Measurements from ENCODE around the gene IPO11.

Gene IPO11

DNA sequence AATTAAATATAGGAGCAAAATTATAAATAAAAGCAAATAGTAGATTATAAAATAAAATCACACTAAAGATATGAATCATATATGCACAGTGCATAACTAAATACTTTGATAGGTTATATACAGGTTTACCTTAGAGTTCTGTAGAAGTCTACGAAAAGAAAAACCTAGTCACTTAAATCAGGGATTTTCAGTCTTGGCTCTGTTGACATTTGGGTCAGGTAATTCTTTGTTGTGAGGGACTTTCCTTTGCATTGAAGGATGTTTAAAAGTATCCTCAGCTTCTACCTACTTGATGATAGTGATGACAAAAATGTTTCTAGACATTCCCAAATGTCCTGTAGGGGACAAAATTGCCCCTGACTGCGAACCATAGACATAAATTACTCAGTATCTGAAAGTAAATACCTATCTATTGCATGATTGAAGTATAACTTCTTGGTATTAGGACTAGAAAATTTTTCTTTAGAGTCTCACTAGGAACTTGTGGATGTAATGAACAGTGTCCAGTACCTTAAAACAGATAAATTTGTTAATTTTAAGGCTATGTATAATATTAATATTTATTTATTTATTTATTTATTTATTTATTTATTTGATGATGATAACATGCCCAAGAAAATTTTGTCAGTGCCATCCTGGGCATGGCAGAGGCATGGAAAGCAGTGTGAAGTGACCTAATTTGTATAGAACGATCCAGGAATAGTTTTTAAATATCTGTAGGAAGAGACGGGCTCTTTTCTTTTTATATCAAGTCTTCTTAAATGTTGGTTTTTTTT is 122.1 kb downstream of the IPO11 start:
- WGBS, 2 donors (ENCODE audit: extremely low coverage in 2 of 2, insufficient read length in 2 of 2, insufficient replicate concordance in 1 of 2), result no CpG with 5 or more reads among the region's 4 CpGs
- no peak overlapping the region for H3K27ac ChIP-seq (replicated peaks; ENCODE audit: low read length)
- H3K4me2 ChIP-seq (ENCODE audit: insufficient read depth, low read length, poor library complexity, severe bottlenecking), result no peak overlapping the region
- no peak overlapping the region for H2BK12ac ChIP-seq (ENCODE audit: low read length)
- H4K91ac ChIP-seq (ENCODE audit: low read depth, low read length, poor library complexity), result no peak overlapping the region
- H3K4ac ChIP-seq (ENCODE audit: low read length), result no peak overlapping the region
- H3K23ac ChIP-seq (ENCODE audit: low read depth, low read length, poor library complexity), result no peak overlapping the region
- H4K8ac ChIP-seq (ENCODE audit: low read depth, low read length), result no peak overlapping the region
- no peak overlapping the region for H2BK120ac ChIP-seq (ENCODE audit: low read depth, low read length)
- no peaks in the 10 kb centered on the region for H3K9me3 ChIP-seq (replicated peaks in 1 of 2; ENCODE audit: control insufficient read depth in 2 of 2, insufficient read depth in 1 of 2, low read depth in 1 of 2, low read length in 2 of 2)
- no peak overlapping the region for H3K9ac ChIP-seq (ENCODE audit: low read depth, low read length, poor library complexity)
- H3K4me1 ChIP-seq (ENCODE audit: control insufficient read depth in 2 of 2, insufficient read depth in 1 of 2, low read depth in 1 of 2, low read length in 2 of 2), result no peaks in the 10 kb centered on the region
- no peak overlapping the region for H2BK5ac ChIP-seq (ENCODE audit: low read length)
- H3K14ac ChIP-seq (ENCODE audit: low read length), result no peak overlapping the region
- no peak for DNase-seq (ENCODE audit: low spot score)
- H3K36me3 ChIP-seq (replicated peaks in 1 of 2; ENCODE audit: control insufficient read depth in 2 of 2, insufficient read depth in 2 of 2, low read length in 2 of 2), result peaks cover 2 to 47% of the 10 kb centered on the region in 2 donors
- no peak overlapping the region for H2AK5ac ChIP-seq (ENCODE audit: low read depth, low read length)
- H2BK15ac ChIP-seq (ENCODE audit: low read length), result no peak overlapping the region
- H3K79me1 ChIP-seq (ENCODE audit: low read depth, low read length), result no peaks in the 10 kb centered on the region
- no peak overlapping the region for H3K4me3 ChIP-seq (ENCODE audit: low read length in 2 of 2)
- H3K18ac ChIP-seq (ENCODE audit: low read length), result no peak overlapping the region
- H3K27me3 ChIP-seq (ENCODE audit: control insufficient read depth in 3 of 3, insufficient read depth in 3 of 3, low read depth in 1 of 3, low read length in 3 of 3), result no peaks in the 10 kb centered on the region
- H2AFZ ChIP-seq (ENCODE audit: low read length), result no peak overlapping the region

DNA sequence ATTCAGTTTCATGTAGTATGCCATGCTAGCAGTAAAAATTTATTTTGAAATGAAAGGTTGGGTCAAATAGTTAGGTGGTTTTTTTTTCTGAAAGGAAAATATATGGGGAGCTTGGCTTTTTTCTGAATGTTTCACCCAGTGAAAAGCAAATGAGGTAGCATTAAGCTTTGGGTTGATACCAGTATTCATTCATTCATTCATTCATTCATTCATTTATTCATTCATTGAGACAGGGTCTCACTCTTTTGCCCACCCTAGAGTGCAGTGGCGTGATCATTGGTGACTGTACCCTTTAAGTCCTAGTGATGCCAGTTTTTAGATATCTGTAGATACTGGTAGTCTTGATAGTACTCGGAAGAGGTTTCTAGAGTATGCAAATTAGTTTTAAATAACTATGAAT is 123.7 kb downstream of the IPO11 start:
- Histone ChIP-seq H3K4ac (ENCODE audit: low read length) (no peak overlapping the region), H4K8ac (ENCODE audit: low read depth, low read length) (no peak overlapping the region), H3K18ac (ENCODE audit: low read length) (no peak overlapping the region), H3K4me2 (ENCODE audit: insufficient read depth, low read length, poor library complexity, severe bottlenecking) (no peak overlapping the region), H4K91ac (ENCODE audit: low read depth, low read length, poor library complexity) (no peak overlapping the region), H3K79me1 (ENCODE audit: low read depth, low read length) (no peaks in the 10 kb centered on the region), H3K27ac (replicated peaks; ENCODE audit: low read length) (no peak overlapping the region), H2BK15ac (ENCODE audit: low read length) (no peak overlapping the region), H2AFZ (ENCODE audit: low read length) (no peak overlapping the region), H3K9ac (ENCODE audit: low read depth, low read length, poor library complexity) (no peak overlapping the region), H2BK120ac (ENCODE audit: low read depth, low read length) (no peak overlapping the region), H2BK12ac (ENCODE audit: low read length) (no peak overlapping the region), H3K36me3 (replicated peaks in 1 of 2; ENCODE audit: control insufficient read depth in 2 of 2, insufficient read depth in 2 of 2, low read length in 2 of 2) (peaks cover 0 to 47% of the 10 kb centered on the region in 2 donors), H3K4me1 (ENCODE audit: control insufficient read depth in 2 of 2, insufficient read depth in 1 of 2, low read depth in 1 of 2, low read length in 2 of 2) (no peaks in the 10 kb centered on the region), H3K9me3 (replicated peaks in 1 of 2; ENCODE audit: control insufficient read depth in 2 of 2, insufficient read depth in 1 of 2, low read depth in 1 of 2, low read length in 2 of 2) (no peaks in the 10 kb centered on the region), H2BK5ac (ENCODE audit: low read length) (no peak overlapping the region), H3K4me3 (ENCODE audit: low read length in 2 of 2) (no peak overlapping the region), H2AK5ac (ENCODE audit: low read depth, low read length) (no peak overlapping the region), H3K23ac (ENCODE audit: low read depth, low read length, poor library complexity) (no peak overlapping the region), H3K27me3 (ENCODE audit: control insufficient read depth in 3 of 3, insufficient read depth in 3 of 3, low read depth in 1 of 3, low read length in 3 of 3) (no peaks in the 10 kb centered on the region), H3K14ac (ENCODE audit: low read length) (no peak overlapping the region)
- no peak for DNase-seq (ENCODE audit: low spot score)
- WGBS, 2 donors (ENCODE audit: extremely low coverage in 2 of 2, insufficient read length in 2 of 2, insufficient replicate concordance in 1 of 2), result no CpG with 5 or more reads among the region's 2 CpGs

DNA sequence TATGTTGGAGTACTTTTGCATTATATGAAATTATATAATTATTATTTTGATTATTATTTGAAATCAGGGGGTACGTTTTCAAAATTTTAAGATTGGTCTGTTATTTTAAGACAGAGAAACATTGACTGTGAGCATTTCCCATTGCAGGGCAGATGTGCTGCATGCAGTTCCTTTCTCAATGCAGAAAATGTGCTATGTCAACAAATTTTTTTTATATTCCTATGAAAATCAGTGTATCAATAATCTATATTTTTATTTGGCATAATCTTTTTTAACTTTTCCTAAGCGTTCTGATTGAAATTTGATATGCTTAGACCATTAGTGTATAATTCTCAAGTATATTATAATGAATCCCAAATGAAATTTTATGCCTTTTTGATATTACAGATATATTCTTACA is 124.2 kb downstream of the IPO11 start:
- Histone ChIP-seq H4K91ac (ENCODE audit: low read depth, low read length, poor library complexity) (no peak overlapping the region), H3K27ac (replicated peaks; ENCODE audit: low read length) (no peak overlapping the region), H4K8ac (ENCODE audit: low read depth, low read length) (no peak overlapping the region), H3K79me1 (ENCODE audit: low read depth, low read length) (no peaks in the 10 kb centered on the region), H2BK12ac (ENCODE audit: low read length) (no peak overlapping the region), H3K4ac (ENCODE audit: low read length) (no peak overlapping the region), H3K4me2 (ENCODE audit: insufficient read depth, low read length, poor library complexity, severe bottlenecking) (no peak overlapping the region), H3K27me3 (ENCODE audit: control insufficient read depth in 3 of 3, insufficient read depth in 3 of 3, low read depth in 1 of 3, low read length in 3 of 3) (no peaks in the 10 kb centered on the region), H3K18ac (ENCODE audit: low read length) (no peak overlapping the region), H3K23ac (ENCODE audit: low read depth, low read length, poor library complexity) (no peak overlapping the region), H2BK15ac (ENCODE audit: low read length) (no peak overlapping the region), H2AFZ (ENCODE audit: low read length) (no peak overlapping the region), H3K4me3 (ENCODE audit: low read length in 2 of 2) (no peak overlapping the region), H2BK120ac (ENCODE audit: low read depth, low read length) (no peak overlapping the region), H3K4me1 (ENCODE audit: control insufficient read depth in 2 of 2, insufficient read depth in 1 of 2, low read depth in 1 of 2, low read length in 2 of 2) (no peaks in the 10 kb centered on the region), H3K9me3 (replicated peaks in 1 of 2; ENCODE audit: control insufficient read depth in 2 of 2, insufficient read depth in 1 of 2, low read depth in 1 of 2, low read length in 2 of 2) (no peaks in the 10 kb centered on the region), H3K9ac (ENCODE audit: low read depth, low read length, poor library complexity) (no peak overlapping the region), H3K36me3 (replicated peaks in 1 of 2; ENCODE audit: control insufficient read depth in 2 of 2, insufficient read depth in 2 of 2, low read length in 2 of 2) (peaks cover 0 to 43% of the 10 kb centered on the region in 2 donors), H2AK5ac (ENCODE audit: low read depth, low read length) (no peak overlapping the region), H3K14ac (ENCODE audit: low read length) (no peak overlapping the region), H2BK5ac (ENCODE audit: low read length) (no peak overlapping the region)
- WGBS, 2 donors (ENCODE audit: extremely low coverage in 2 of 2, insufficient read length in 2 of 2, insufficient replicate concordance in 1 of 2), result no CpG with 5 or more reads among the region's 2 CpGs
- no peak for DNase-seq (ENCODE audit: low spot score)

DNA sequence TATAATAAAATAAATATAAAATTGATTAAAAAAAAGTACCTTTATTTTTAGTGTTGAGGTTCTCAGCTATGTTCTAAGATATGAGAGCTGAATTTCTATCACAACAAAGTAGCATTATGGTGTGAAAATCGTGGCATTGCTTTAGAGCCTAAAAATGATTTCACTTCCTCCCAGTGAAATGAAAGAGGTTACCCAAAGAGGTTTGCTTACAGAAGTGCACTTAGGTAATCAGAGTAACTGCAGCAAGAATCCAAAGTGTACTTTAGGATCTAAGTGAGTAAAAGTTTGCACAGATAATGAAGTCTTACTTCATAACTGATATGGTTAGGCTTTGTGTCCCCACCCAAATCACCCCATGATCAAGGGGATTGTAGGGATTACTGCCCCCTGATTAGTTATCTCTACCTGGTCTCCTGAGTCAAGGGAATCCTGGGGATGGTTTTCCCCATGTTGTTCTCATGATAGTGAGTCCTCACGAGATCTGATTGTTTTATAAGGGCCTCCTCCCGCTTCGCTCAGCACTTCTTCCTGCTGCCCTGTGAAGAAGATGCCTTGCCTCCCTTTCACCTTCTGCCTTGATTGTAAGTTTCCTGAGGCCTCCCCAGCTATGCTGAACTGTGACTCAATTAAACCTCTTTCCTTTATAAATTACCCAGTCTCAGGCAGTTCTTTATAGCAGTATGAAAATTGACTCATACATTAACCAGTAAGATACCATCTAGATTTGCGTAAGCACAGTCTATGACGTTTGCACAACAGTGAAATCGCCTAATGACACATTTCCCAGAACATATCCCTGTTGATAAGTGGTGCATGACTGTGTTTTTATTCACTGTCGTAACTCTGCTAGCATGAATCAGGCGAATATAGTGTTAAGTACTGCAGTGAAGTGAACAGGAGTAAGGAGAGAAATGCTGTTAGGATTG is 125.7 kb downstream of the IPO11 start:
- Histone ChIP-seq H2BK5ac (ENCODE audit: low read length) (no peak overlapping the region), H3K9ac (ENCODE audit: low read depth, low read length, poor library complexity) (no peak overlapping the region), H3K36me3 (replicated peaks in 1 of 2; ENCODE audit: control insufficient read depth in 2 of 2, insufficient read depth in 2 of 2, low read length in 2 of 2) (peaks cover 0 to 49% of the 10 kb centered on the region in 2 donors), H3K27ac (replicated peaks; ENCODE audit: low read length) (no peak overlapping the region), H2BK120ac (ENCODE audit: low read depth, low read length) (no peak overlapping the region), H4K8ac (ENCODE audit: low read depth, low read length) (no peak overlapping the region), H2AK5ac (ENCODE audit: low read depth, low read length) (no peak overlapping the region), H4K91ac (ENCODE audit: low read depth, low read length, poor library complexity) (no peak overlapping the region), H3K18ac (ENCODE audit: low read length) (no peak overlapping the region), H3K14ac (ENCODE audit: low read length) (no peak overlapping the region), H3K23ac (ENCODE audit: low read depth, low read length, poor library complexity) (no peak overlapping the region), H3K4me1 (ENCODE audit: control insufficient read depth in 2 of 2, insufficient read depth in 1 of 2, low read depth in 1 of 2, low read length in 2 of 2) (no peaks in the 10 kb centered on the region), H2BK15ac (ENCODE audit: low read length) (no peak overlapping the region), H3K4me3 (ENCODE audit: low read length in 2 of 2) (no peak overlapping the region), H3K79me1 (ENCODE audit: low read depth, low read length) (no peaks in the 10 kb centered on the region), H2AFZ (ENCODE audit: low read length) (no peak overlapping the region), H2BK12ac (ENCODE audit: low read length) (no peak overlapping the region), H3K4ac (ENCODE audit: low read length) (no peak overlapping the region), H3K9me3 (replicated peaks in 1 of 2; ENCODE audit: control insufficient read depth in 2 of 2, insufficient read depth in 1 of 2, low read depth in 1 of 2, low read length in 2 of 2) (no peaks in the 10 kb centered on the region), H3K4me2 (ENCODE audit: insufficient read depth, low read length, poor library complexity, severe bottlenecking) (no peak overlapping the region), H3K27me3 (ENCODE audit: control insufficient read depth in 3 of 3, insufficient read depth in 3 of 3, low read depth in 1 of 3, low read length in 3 of 3) (no peaks in the 10 kb centered on the region)
- DNase-seq (ENCODE audit: low spot score), result no peak
- WGBS, 2 donors (ENCODE audit: extremely low coverage in 2 of 2, insufficient read length in 2 of 2, insufficient replicate concordance in 1 of 2), result no CpG with 5 or more reads among the region's 9 CpGs
